GM18517 (cell line): ENCODE data around the gene HOXA2.
A peak's percentile ranks its signal among the peaks of the same experiment; 100 is the strongest.

Source experiments
- ATAC-seq: cut with Tn5 transposase; IDR thresholded peaks from one replicate; pipeline ENCODE4 v1.9.1; 2021; ENCODE audit warnings: mild to moderate bottlenecking, moderate library complexity; ENCODE audit not compliant: unreplicated experiment

Gene HOXA2

GRCh38 chr7:27080844-27081436 is 21.5 kb downstream of the HOXA2 start:
- no peak for ATAC-seq

- ATAC-seq: peak; percentile 49
Observed at GRCh38 chr7:27079234-27079975, 23.1 kb downstream of the HOXA2 start.

GRCh38 chr7:27078616-27079233 is 23.8 kb downstream of the HOXA2 start:
- no peak for ATAC-seq

GRCh38 chr7:27073076-27073475 is 29.4 kb downstream of the HOXA2 start:
- no peak for ATAC-seq

- ATAC-seq: no peak
Observed at GRCh38 chr7:27071622-27072390, 30.7 kb downstream of the HOXA2 start.

GRCh38 chr7:27068259-27068658 is 34.2 kb downstream of the HOXA2 start:
- no peak for ATAC-seq

GRCh38 chr7:27066148-27066547 is 36.3 kb downstream of the HOXA2 start:
- ATAC-seq: no peak

GRCh38 chr7:27065709-27066108 is 36.8 kb downstream of the HOXA2 start:
- no peak for ATAC-seq

GRCh38 chr7:27064661-27065060 is 37.8 kb downstream of the HOXA2 start:
- no peak for ATAC-seq

- no peak for ATAC-seq
Observed at GRCh38 chr7:27064159-27064558, 38.3 kb downstream of the HOXA2 start.

- ATAC-seq: no peak
Observed at GRCh38 chr7:27062946-27063345, 39.5 kb downstream of the HOXA2 start.

GRCh38 chr7:27053153-27053552 is 49.3 kb downstream of the HOXA2 start:
- ATAC-seq: no peak

- no peak for ATAC-seq
Observed at GRCh38 chr7:27051451-27051850, 51.0 kb downstream of the HOXA2 start.
